Activated effector memory CD4-positive, alpha-beta T cell treated with anti-CD3 and anti-CD28 coated beads, Interleukin-2, amount 50 U/mL, for 16 hours (primary cell): Measurements from ENCODE around the gene UCK1.
"Not testable (repeated sequence)": the region's sequence is repeated elsewhere in the genome, so short reads cannot be mapped to it uniquely, and the experiment has no call there.

Experiments
- DNase-seq: peaks from one replicate; pipeline ENCODE4 v3.0.0-alpha.2; 2020

The UCK1 gene

DNA sequence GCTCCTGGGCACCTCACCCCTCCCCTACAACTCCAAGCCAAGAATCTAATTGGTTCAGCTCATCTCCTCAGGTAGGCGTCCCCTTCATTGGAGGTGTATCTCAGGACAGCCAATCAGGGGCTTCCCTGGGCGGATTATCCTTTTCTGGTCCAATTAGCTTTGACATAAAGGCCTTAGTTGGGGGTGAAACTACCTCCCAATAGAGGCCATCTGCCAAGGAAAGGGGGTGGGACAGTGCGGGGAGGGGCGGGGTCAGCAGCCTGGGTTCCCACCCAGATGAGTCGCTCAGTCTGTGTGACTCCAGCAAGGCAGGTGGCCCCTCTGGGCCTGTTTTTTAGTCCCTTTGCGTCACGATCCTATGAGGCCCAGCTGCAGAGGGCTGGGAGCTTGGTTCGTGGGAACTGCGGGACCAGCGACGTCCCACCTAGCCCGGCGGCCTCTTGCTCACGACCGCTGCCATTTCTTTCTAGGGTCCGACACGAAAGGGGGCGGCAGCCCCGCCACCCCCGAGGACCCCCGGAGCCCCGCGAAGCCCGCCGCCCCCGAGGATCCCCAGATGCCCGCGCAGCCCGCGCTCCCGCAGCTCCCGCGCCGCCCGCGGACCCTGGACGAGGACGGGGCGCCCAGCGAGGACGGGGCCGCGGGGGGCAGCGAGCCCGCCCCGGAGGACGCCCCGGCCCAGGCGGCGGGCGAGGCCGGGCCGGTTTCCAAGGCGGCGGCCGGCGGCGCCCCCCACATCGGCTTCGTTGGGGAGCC is 23.2 kb upstream of the UCK1 start:
- no peak for DNase-seq

DNA sequence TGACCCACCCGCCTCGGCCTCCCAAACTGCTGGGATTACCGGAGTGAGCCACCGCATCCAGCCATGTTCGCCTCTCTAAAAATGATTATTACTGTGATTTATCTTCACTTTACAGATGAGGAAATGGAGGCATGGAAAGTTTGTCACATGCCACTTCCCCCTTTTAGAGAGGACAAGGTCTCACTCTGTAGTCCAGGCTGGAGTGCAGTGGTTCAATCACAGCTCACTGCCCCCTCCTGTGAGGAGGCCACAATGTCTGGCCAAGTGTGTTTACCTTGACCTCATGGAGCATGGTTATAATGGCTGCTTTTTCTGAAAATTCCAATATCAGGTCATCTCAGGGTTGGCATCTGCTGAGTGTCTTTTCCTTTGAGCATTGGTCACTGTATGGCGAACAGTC is 21.0 kb upstream of the UCK1 start:
- DNase-seq, result no peak

DNA sequence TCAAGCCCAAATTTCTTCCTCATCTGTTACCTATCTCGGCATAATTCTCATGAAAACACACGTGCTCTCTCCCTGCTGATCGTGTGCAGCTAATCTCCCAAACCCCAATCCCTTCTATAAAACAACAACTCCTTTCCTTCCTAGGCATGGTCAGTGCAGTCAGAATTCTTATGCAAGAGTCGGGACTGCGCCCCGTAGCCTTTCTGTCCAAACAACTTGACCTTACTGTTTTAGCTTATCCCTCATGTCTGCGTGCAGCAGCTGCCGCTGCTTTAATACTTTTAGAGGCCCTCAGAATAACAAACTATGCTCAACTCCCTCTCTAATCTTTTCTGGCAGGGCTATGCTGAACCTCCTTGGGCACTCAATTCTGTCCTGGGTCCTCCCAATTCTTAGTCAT is 19.4 kb upstream of the UCK1 start:
- DNase-seq, result not testable (repeated sequence)

DNA sequence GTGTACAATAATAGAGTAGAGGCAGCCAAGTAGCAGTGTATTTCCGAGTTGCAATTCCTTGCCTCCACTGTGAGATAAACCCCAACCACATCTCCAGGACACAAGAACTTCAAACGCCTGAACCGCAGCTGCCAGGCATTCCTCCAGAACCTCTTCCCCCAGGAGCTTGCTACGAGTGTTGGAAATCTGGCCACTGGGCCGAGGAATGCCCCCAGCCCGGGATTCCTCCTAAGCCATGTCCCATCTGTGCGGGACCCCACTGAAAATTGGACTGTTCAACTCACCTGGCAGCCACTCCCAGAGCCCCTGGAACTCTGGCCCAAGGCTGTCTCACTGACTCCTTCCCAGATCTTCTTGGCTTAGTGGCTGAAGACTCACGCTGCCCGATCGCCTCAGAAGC is 18.1 kb upstream of the UCK1 start:
- not testable (repeated sequence) for DNase-seq

DNA sequence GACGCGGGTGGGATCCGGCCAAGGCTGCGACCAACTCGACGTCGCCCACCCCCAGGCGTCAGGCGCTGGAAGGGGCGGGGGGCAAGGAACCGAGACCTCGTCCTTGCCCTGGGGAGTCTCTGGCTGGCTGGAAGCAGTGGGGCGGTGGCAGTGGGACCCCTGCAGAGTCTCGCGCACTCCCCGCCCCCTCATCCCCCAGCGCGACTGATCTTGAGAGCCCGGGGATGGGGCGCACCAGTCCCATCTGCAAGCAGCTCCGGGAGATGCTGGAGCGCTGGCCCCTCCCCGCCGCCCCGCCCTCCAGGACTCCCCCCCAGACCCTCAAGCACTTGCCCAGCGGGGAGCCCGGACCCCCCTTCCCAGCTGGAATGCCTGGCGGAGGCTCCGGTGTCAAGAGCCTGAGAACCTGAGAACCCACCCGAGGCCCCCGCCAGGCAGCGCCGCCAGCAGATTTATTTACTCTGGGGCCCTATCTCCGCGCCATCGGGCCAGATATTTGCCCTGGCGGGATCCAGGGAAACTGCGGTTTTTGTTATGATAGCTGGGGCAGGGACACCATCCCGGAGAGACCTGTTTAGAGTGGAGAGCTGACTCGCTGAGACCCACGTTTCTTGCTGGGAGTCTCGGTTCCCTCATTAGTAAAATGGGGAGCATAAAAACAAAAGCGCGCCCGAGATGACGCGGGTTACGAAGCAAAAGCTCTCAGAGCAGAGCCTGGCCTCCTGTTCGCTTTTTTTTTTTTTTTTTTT is 15.4 kb upstream of the UCK1 start:
- DNase-seq, result no peak

DNA sequence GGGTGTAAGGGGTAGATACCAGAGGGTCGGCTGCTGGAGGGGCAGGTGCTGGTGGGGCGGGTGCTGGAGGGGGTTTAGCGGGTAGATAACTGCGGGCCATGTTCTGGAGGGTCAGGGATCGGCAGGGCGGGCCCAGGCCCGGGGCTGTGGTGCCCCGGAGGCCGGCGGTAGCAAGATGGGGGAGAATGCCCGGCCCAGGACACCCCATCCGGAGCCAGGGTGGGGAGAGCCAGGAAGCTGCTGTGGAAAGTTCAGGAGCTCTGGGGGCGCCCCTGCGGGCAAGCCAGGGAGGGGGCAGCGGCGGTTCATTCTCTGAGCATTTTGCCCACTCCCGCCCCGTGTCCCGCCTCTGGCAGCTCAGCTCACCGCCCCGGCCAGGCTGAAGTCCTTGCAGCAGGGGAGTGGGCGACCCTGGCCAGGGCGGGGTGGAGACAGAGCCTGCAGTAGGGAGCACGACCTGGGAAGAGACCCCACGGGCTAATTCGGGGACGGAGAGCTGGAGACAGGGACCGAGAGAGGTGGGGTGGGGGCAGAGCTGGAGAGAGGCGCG is 14.8 kb upstream of the UCK1 start:
- no peak for DNase-seq

DNA sequence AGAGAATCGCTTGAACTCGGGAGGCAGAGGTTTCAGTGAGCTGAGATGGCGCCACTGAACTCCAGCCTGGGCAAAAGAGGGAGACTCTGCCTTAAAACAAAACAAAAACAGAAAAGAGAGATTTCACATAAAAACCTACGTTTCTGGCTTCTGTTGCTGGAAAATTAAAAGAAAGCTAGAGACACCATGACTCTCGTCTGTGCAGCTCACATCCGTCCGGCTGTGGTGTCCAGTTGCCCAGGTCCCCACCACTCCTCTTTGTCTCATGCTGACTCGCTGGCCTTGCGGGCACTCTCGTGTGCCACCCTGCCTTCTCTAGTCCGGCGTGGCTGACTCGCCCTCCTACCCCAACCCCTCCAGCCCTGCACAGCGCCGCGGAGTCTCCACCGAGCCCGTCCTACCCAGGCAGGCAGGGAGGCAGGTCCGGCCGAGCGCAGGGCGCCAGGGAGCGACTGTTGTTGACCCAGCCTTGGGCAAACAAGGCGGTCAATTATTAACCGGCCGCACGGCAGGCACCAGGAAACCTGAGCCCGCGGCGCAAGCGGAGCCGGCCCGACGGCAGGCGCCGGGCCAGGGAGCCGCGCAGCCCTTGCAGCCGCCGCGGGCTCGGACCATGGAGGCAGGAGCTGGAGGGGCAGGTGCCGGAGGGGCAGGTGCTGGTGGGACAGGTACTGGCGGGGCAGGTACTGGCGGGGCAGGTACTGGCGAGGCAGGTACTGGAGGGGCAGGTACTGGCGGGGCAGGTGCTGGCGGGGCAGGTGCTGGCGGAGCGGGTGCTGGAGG is 14.1 kb upstream of the UCK1 start, which contains the start of gene PRRT1B:
Gene PRRT1B, plus strand, starts transcription at position 521 of the 783 bp plus-strand sequence. Its CDS starts 93 bp downstream, at position 614.
- DNase-seq, result no peak

DNA sequence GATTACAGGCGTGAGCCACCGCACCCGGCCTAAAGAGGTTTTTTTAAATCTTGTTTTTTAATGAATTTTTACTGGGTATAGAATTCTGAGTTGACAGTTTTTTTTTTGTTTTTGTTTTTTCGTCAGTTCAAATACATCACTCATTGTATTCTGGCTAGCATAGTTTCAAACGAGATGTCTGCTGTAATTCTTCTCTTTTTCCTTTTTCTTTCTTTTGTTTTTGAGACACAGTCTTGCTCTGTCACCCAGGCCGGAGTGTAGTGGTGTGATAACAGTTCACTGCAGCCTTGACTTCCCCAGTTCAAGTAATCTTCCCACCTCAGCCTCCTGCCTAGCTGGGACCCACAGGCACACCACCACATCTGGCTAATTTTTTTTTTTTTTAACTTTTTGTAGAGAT is 12.1 kb upstream of the UCK1 start:
- DNase-seq, result no peak

DNA sequence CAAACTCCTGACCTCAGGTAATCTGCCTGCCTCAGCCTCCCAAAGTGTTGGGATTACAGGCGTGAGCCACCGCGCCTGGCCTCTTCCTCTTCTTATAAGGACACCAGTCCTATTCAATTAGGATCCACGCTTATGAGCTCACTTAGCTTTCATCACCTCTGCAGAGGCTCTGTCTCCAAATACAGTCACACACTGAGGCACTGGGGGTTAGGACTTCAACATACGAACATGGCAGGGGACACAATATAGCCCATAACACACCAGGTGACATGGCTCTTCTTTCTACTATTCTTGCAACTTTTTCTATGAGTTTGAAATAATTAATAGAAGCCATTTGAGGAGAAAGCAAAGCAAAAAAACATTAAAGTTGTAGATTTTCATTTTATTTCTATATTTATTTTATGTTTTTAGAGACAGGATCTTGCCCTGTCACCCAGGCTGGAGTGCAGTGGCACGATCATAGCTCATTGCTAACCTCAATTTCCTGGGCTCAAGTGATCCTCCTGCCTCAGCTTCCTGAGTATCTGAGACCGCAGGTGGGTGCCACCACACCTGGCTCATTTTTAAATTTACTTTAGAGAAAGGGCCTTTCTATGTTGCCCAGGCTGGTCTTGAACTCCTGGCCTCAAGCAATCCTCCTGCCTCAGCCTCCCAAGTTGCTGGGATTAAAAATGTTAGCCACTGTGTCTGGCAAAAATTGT is 8.3 kb upstream of the UCK1 start:
- DNase-seq, result no peak

DNA sequence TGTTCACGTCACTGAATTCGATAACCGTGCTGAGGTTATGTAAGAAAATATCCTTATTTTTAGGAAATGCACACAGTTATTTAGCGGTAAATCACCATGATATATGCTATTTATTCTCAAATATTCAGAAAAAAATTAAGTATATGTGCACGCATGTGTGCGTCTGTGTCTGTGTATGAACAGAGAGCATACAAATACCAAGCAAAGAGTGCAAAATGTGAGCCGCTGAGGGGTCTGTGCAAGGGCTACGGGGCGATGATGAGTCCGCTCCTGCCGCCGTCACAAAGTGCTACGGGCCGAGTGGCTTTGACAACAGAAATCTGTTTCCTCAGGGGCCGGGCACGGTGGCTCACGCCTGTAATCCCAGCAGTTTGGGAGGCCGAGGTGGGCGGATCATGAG is 6.9 kb upstream of the UCK1 start:
- DNase-seq, result no peak

DNA sequence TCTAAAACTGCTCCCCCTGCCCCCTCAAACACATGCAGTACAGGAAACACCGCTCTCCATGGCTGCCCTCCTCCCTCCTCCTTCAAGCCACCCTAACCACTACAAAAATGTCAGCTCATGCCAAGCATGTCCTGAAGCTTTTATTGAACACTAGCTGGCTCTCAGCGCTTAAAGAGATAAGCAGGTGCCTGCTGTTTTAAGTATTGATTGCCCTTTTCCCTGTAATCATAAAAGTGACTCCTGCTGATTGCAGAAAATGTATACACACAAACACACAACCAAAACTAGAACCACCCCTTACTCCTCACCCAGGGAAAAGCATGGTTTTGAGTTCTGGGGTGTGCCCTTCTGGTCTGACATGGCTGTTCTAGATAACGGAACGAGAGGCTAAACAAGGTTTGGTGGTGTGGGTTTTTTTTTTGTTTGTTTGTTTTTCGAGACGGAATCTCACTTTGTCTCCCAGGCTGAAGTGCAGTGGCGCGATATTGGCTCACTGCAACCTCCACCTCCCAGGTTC is 3.7 kb upstream of the UCK1 start:
- no peak for DNase-seq

DNA sequence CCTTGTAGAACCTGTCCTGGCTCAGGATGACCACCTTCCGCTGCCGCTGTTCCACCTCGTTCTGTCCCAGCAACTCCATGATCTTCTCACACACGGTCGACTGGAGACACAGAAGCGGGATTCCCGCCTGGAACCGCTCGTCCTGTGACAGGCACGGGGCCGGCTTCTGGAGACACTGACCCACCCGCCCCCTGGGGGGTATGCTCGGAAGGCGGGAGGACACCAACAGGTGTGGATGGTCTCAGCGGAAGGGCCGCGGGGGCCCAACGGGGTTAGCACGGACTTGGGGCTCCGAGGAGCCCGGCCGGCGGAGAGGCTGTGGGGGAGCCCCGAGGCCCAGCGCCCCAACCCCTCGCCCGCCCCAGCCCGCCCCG is 530 bp downstream of the UCK1 start:
- no peak for DNase-seq

DNA sequence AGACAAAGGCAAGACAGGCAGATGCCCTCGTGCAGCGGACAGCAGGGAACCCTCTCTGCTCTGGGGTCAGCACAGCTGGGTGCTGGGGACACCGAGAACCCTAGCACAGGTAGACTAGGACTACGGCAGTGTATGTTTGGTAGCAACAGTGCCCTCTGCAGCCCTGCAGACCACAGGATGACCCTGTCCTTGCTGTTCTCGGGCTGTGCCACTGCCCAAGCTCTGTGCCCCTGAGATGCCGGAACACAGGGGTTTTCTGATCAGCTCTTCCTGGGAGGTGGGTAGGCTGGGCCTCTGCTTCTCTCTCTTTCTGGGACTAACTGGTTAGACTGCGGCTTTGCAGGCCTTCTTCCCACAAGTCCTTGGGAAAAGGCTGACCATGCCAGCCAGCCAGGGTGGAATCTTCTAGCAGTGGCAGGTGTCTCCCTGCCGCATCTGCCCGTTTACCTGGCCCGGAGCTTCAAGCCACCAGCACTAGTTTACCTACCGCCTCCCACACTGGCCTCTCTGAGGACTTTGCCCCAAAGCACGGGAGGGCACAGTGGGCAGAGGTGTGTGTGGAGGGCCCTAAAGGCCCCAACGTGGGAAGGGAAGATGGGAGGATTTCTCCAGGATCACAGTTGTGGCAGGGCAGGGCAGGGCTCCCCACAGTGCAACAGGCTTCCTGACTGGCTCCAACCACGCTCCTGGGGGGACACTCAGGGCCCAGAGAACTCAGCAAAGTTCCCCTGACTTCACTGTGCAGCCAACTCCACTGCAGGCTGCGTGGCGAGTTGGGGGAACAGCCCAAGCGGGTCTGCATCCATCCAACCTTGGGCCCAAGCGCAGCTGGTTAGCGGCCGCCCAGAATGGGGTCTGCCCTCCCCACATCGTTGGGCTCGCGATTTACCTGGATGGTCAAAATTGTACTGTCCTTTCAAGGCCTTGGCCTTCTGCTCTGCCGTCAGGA is 1.2 kb downstream of the UCK1 start:
- no peak for DNase-seq

DNA sequence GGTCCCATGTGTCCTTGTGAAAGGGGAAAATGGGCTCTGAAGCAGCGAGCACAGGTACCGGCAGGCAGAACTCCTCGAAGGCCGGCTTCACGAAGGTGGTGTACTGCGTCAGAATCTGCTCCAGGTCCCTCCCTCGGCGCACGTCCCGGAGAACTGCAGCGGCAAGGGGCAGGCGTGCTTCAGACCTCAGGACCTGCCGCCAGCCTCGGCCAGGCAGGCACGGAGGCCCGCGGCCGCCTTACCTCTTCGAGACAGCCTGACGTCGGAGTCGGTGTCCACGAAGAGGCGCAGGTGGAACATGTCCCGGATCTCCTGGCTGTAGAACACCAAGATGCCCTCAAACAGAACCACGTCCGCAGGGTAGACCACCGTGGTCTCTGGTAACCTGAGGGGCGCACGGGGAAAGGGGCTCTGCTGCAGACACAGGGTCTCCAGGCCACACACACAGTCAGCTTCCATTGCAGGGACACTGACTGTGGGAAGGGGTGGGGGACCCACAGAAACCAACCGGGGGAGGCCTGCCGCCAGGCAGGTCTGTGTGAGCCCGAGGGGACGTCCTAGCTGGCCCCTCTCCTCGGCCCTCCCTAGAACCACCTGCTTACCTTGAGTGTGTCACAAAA is 2.1 kb downstream of the UCK1 start:
- DNase-seq, result no peak

DNA sequence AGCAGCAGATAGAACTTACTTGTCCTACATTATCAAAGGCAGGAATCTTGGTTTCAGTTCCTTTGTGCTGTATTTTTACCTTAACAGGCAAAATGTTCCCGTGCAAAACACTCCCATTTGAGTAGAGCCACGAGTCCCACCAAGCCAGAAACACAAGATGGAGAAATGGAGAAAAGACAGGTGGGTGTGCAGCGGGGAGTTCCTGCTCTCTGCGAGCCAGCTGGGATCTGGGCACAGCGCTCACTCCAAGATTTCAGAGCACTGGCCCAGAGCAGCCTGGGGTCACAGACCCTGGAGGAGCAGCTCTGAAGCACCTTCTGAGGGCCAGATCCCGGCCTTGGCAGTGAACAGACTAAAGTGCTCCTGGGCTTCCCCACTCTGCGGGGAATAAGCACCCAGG is 2.9 kb downstream of the UCK1 start:
- DNase-seq, result no peak

DNA sequence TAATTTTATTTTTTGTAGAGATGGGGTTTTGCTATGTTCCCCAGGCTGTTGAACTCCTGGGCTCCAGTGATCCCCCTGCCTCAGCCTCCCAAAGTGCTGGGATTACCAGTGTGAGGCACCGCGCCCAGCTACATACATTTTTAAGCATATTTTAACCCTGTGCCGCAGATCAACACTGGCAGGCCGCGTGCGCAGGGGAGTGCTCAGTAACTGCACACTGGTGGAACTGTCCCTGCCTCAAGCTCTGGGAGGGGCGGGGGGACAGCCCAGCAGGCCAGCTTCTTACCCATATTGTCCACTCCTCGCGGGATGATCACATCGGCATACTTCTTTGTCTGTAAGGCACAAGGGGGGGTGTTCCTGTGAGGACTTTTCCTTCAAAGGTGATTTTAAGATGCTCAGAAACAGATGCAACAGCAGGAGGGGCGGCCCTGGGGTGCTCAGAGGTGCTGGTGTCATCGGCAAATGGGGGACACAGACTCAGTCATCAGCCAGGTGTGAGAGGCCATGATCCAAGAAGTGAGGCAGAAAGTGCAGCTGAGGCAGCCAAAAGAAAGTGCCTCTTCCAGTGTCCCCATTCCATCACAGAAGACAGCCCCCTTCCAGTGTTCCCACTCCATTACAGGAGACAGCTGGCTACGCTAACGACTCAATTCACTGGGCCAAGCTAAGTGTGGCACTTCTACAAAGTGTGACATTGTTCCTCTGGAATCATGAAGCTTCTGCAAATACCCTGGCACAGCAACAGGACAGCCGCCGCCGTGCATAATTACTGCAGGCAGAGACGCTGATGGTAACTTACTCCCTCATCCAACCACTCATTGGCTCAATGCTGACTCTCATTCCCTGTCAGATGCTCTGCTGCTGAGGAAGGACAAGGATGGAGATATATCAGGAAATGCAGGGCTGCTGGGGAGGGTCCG is 5.2 kb downstream of the UCK1 start:
- no peak for DNase-seq

DNA sequence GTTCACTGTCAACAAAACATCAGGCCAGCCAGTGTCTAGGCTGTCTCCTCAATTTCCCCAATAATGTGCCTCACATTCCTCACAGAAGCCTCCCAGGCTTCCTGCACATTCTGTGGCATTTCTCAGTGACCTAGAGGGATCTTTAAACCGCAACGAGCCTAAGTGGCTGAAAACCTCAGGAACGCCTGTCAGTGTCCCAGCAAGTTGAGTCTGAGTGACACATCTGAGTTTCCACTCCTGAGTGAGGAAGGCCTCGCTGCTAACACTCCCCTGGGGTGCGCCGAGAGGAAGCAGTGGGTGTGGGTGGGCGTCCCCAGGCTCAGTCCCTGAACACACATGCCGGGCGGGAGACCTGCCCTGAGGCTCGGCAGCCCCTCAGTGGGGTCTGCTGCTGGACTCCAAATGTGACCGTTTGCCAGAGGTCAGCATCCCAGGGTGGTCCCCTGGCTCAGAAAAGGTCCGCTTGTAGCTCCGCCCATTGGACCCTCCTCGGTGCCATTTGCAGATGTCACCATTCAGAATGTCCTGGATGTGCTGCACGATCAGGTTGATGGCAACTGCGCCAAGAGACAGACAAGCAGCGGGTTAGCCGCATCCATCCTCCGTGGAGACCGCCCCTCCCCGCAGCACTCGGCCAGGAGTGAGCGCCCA is 6.3 kb downstream of the UCK1 start:
- DNase-seq, result no peak

DNA sequence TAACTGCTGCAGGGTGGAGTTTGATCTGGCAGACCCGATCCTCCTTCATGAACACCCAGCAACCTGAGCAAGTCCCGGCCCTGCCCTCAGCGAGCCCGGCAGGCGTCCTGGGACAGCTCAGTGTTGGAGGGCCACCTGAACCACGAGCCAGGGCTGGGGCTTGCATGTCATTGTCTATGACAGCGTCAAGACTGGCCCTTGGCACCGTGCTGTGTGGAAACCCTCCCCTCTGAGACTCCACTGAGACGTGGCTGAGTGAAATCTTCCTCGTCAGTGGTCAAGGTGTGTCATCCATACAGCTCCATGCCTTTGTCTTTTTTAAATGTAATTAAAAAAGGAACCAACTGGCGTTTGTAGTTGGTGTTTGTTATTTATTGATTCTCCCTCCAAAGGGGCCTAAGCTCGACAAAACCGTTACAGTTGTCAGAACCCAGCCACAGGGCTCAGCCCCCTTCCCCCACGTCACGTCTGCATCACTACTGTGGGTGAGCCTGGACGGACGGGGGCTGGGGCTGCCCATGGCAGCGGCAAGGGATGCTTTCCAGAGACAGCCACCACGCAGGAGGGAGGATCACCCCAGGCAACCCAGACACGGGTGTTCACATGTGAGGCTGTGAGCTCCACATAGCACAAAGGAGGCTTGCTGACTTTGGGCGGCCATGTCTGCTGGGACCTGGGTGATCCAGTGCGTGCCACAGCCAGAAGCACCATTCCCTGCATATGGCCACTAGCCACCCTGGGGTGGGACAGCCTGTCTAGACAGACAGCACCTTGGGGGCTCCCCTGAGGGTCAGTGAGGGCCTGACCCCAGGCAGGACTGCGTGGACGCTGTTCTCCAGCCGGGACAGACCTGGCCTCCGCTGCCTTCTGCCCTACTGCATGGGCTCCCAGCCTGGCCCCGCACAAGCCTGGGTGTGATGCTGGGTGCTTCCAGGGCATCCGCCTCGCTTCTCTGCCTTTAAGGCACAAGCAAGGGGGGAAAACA is 7.3 kb downstream of the UCK1 start:
- no peak for DNase-seq
